Right lobe of liver (tissue), 6 donors: ENCODE data around the gene WIZ. TPM values are rescaled to one million over a fixed set of nuclear protein-coding genes. Genes with fewer than 3 reads are reported as not detected.

Source experiments
- ATAC-seq, 4 donors: fragments of 200-7000 bp; cut with Tn5 transposase; one replicate each; pipeline ENCODE4 v1.9.1; 2020; ENCODE audit warnings: mild to moderate bottlenecking in 4 of 4, moderate library complexity in 4 of 4
- DNase-seq, 3 donors: peaks; one replicate each; pipeline ENCODE4 v3.0.0-alpha.2; 2020
- H3K27ac ChIP-seq, 3 donors: fragments of 200-600 bp; one replicate each; pipeline ENCODE4 v1.8.0; 2022
- H3K27me3 ChIP-seq, 2 donors: fragments of 200-600 bp; one replicate each; pipeline ENCODE4 v1.8.0; 2022
- H3K36me3 ChIP-seq, 4 donors: fragments of 200-600 bp; sonication (generic) in 1 of 4; one replicate each; pipeline versions ENCODE4 v1.5.1 to v1.8.0; 2017 to 2022; ENCODE audit warnings: control low read depth in 1 of 4
- H3K4me1 ChIP-seq, 4 donors: fragments of 200-600 bp; sonication (generic) in 1 of 4; one replicate each; pipeline versions ENCODE4 v1.5.1 to v1.8.0; 2017 to 2022; ENCODE audit warnings: control low read depth in 1 of 4
- H3K4me3 ChIP-seq, 3 donors: fragments of 200-600 bp; one replicate each; pipeline ENCODE4 v1.8.0; 2022
- H3K9me3 ChIP-seq, 4 donors: fragments of 200-600 bp; sonication (generic) in 1 of 4; one replicate each; pipeline versions ENCODE4 v1.5.1 to v1.8.0; 2017 to 2022; ENCODE audit warnings: control low read depth in 1 of 4
- POLR2A ChIP-seq: fragments of 450-650 bp; IDR thresholded peaks from one replicate; pipeline ENCODE4 v1.6.1; 2017; ENCODE audit warnings: antibody characterized with exemption, mild to moderate bottlenecking
- WGBS: methylation state at CpG from one replicate; pipeline ENCODE4 v1.1.6; 2018; ENCODE audit warnings: low coverage, low lambda C conversion rate; ENCODE audit not compliant: insufficient coverage; ENCODE audit errors: missing lambda C conversion rate; 5-methylcytosine and 5-hydroxymethylcytosine counted together
- intact Hi-C, 2 donors: fragments of 100-400 bp; cut with DNase I; formaldehyde crosslinking; loops; one replicate each; pipeline versions ENCODE4 v1.11.2 to v1.14.1; 2022
- total RNA-seq, 6 experiments: library from RNA; depleted of rRNA in 2 of 6; stranded (reverse); fragments of >200 nt in 2 of 6; fragmentation: NEBNext Ultra II Directional in 3 of 6; extraction: Animal tissue kit (Norgen Biotek cat#: 25700) in 3 of 6; gene quantifications; one replicate each; pipeline versions ENCODE4 v1.1.0 to v1.2.4, GENCODE V29; 2016 to 2023
- TF ChIP-seq, protein P1 (sequence below), 4 donors: fragments of 200-600 bp in 3 of 4; fragments of 450-650 bp in 1 of 4; IDR thresholded peaks; one replicate each; pipeline versions ENCODE4 v1.5.1 to v1.8.0; 2016 to 2022; ENCODE audit warnings: antibody characterized with exemption in 4 of 4, mild to moderate bottlenecking in 2 of 4
- donor health status: DM: no; HTN: yes; CAD: no.
- donor health status: DM: no; HTN: no; CAD: no.
- donor health status: DM: no; HTN: no; CAD: no.
- donor health status: DM: no; HTN: yes; CAD: no.
- donor health status: DM: no; HTN: yes; CAD: no.

WIZ gene
- total RNA-seq, 6 experiments from 2014 or later, result 12.5 to 24.4 (median 14.6) TPM

DNA sequence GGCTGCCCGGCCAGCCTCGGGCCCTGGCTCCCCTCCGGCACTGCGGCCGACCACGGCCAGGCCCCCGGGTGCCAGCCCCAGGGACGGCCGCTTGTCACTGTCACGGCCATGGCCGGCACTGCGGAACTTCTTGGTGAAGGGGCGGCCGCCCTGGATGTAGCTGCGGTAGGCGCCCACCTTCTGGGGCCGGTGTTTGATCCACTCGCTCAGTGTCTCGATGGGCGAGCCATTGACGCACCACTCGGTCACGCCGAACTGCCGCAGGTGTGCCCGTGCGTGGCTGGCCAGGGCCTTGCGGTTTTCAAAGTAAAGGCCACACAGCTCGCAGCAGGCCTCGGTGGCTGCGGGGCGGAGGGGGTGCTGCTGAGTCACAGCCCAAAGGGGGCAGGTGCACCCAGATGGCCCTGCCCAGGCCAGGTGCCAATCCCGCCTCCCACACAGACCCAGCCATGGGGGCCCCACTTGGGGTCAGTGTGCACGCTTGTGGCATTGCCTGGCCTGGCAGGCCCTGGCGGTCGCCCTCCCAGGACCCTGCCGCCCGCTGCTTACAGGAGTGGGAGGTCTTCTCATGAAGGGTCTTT, 25.0 kb downstream of the WIZ start:
- no CpG with 5 or more reads among the region's 38 CpGs for WGBS

GRCh38 chr19:15424121-15424520, 25.6 kb downstream of the WIZ start:
- Histone ChIP-seq H3K9me3 (no peaks in the 10 kb centered on the region), H3K27me3 (no peaks in the 10 kb centered on the region), H3K27ac (no peak overlapping the region), H3K4me3 (no peak overlapping the region), H3K4me1 (peaks cover 2 to 29% (median 12%) of the 10 kb centered on the region in 4 donors), H3K36me3 (peaks cover 0 to 35% (median 6%) of the 10 kb centered on the region in 4 donors)
- WGBS, result 60% methylated on average over 1 of the region's 13 CpGs
- ATAC-seq, result no peak
- intact Hi-C loops, result no loop called here
- TF ChIP-seq, protein P1, sequence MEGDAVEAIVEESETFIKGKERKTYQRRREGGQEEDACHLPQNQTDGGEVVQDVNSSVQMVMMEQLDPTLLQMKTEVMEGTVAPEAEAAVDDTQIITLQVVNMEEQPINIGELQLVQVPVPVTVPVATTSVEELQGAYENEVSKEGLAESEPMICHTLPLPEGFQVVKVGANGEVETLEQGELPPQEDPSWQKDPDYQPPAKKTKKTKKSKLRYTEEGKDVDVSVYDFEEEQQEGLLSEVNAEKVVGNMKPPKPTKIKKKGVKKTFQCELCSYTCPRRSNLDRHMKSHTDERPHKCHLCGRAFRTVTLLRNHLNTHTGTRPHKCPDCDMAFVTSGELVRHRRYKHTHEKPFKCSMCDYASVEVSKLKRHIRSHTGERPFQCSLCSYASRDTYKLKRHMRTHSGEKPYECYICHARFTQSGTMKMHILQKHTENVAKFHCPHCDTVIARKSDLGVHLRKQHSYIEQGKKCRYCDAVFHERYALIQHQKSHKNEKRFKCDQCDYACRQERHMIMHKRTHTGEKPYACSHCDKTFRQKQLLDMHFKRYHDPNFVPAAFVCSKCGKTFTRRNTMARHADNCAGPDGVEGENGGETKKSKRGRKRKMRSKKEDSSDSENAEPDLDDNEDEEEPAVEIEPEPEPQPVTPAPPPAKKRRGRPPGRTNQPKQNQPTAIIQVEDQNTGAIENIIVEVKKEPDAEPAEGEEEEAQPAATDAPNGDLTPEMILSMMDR (IDR thresholded peaks at IDR 0.05), result no peak
- no peak for TF ChIP-seq POLR2A
- DNase-seq, result no peak

More for the DNA sequence above, 25.0 kb downstream of the WIZ start:
- Histone ChIP-seq H3K36me3 (peaks cover 0 to 35% (median 6%) of the 10 kb centered on the region in 4 donors), H3K4me3 (no peak overlapping the region), H3K27me3 (no peaks in the 10 kb centered on the region), H3K27ac (no peak overlapping the region), H3K4me1 (peaks cover 2 to 29% (median 9%) of the 10 kb centered on the region in 4 donors), H3K9me3 (no peaks in the 10 kb centered on the region)
- no peak for TF ChIP-seq POLR2A
- TF ChIP-seq, protein P1 (IDR thresholded peaks at IDR 0.05), result no peak
- DNase-seq, result no peak
- no peak for ATAC-seq
- intact Hi-C loops, result no loop called here

- H3K36me3 ChIP-seq, result peaks cover 0 to 35% (median 6%) of the 10 kb centered on the region in 4 donors
- H3K27ac ChIP-seq, result peak overlapping the region in 1 of 3 donors; percentile 89
- no peaks in the 10 kb centered on the region for H3K27me3 ChIP-seq
- no peaks in the 10 kb centered on the region for H3K9me3 ChIP-seq
- intact Hi-C loops, result no loop called here
- 100% methylated on average over 1 of the region's 6 CpGs for WGBS
- DNase-seq, result no peak
- no peak for ATAC-seq
- H3K4me1 ChIP-seq, result peaks cover 2 to 29% (median 12%) of the 10 kb centered on the region in 4 donors
- no peak overlapping the region for H3K4me3 ChIP-seq
- TF ChIP-seq, protein P1 (IDR thresholded peaks at IDR 0.05), result no peak
- no peak for TF ChIP-seq POLR2A
Measured at GRCh38 chr19:15423130-15423529, 26.6 kb downstream of the WIZ start.

- peak overlapping the region; percentile 57 to 90 (median 89) for H3K27ac ChIP-seq
Measured at GRCh38 chr19:15422296-15423075, 27.3 kb downstream of the WIZ start.

More at GRCh38 chr19:15422296-15423075, 27.3 kb downstream of the WIZ start:
- ATAC-seq (no peak), DNase-seq (peak in 1 of 3 donors; percentile 47)
- intact Hi-C loops, result no loop called here
- TF ChIP-seq, protein P1 (IDR thresholded peaks at IDR 0.05), result no peak
- TF ChIP-seq POLR2A, result no peak
- H3K36me3 ChIP-seq, result peaks cover 0 to 35% (median 6%) of the 10 kb centered on the region in 4 donors
- H3K4me3 ChIP-seq, result no peak overlapping the region
- no peaks in the 10 kb centered on the region for H3K27me3 ChIP-seq
- WGBS, result 91% methylated on average over 6 of the region's 22 CpGs
- peaks cover 2 to 34% (median 12%) of the 10 kb centered on the region in 4 donors for H3K4me1 ChIP-seq
- H3K9me3 ChIP-seq, result no peaks in the 10 kb centered on the region
